Loucy (cell line): ENCODE results near the gene RERE.

Source experiments
- H2AFZ ChIP-seq: fragments of 200-600 bp; sonication (generic); 2 replicates; pipeline ENCODE4 v1.6.0; 2016; ENCODE audit warnings: antibody characterized with exemption, mild to moderate bottlenecking, low read length, moderate library complexity
- H3F3A ChIP-seq: fragments of 200-600 bp; 2 replicates; pipeline ENCODE4 v1.6.0; 2016; ENCODE audit warnings: antibody characterized with exemption, low read depth, mild to moderate bottlenecking
- H3K27me3 ChIP-seq: fragments of 200-600 bp; sonication (generic); 2 replicates; pipeline ENCODE4 v1.6.1; 2014; ENCODE audit warnings: low read length, mild to moderate bottlenecking; ENCODE audit not compliant: insufficient read depth, poor library complexity, severe bottlenecking
- H3K36me3 ChIP-seq: fragments of 200-600 bp; sonication (generic); 2 replicates; pipeline ENCODE4 v1.6.1; 2016; ENCODE audit warnings: low read length; ENCODE audit not compliant: insufficient read depth
- H3K4me1 ChIP-seq: fragments of 200-600 bp; sonication (generic); 2 replicates; pipeline ENCODE4 v1.5.1; 2014; ENCODE audit warnings: low read length, mild to moderate bottlenecking; ENCODE audit not compliant: insufficient read depth, poor library complexity, severe bottlenecking
- H3K4me2 ChIP-seq: fragments of 200-600 bp; sonication (generic); 2 replicates; pipeline ENCODE4 v1.6.0; 2014; ENCODE audit warnings: antibody characterized with exemption, low read length, low read depth, mild to moderate bottlenecking; ENCODE audit not compliant: poor library complexity, severe bottlenecking
- H3K4me3 ChIP-seq: fragments of 200-600 bp; sonication (generic); 2 replicates; pipeline ENCODE4 v1.5.1; 2014; ENCODE audit warnings: low read length, mild to moderate bottlenecking, mixed read lengths; ENCODE audit not compliant: poor library complexity, severe bottlenecking
- H3K79me2 ChIP-seq: fragments of 200-600 bp; sonication (generic); 2 replicates; pipeline ENCODE4 v1.6.1; 2014; ENCODE audit warnings: low read length; ENCODE audit not compliant: insufficient read depth
- H3K9ac ChIP-seq: fragments of 200-600 bp; sonication (generic); 2 replicates; pipeline ENCODE4 v1.6.0; 2014; ENCODE audit warnings: mild to moderate bottlenecking, low read depth, low read length, moderate library complexity; ENCODE audit not compliant: poor library complexity, severe bottlenecking
- H3K9me2 ChIP-seq: fragments of 200-600 bp; sonication (generic); replicated peaks from 2 replicates; pipeline ENCODE4 v1.6.1; 2016; ENCODE audit warnings: low read depth, low read length, mixed read lengths
- H3K9me3 ChIP-seq: fragments of 200-600 bp; sonication (generic); 2 replicates; pipeline ENCODE4 v1.6.1; 2014; ENCODE audit warnings: mild to moderate bottlenecking, antibody characterized with exemption, low read length, low read depth; ENCODE audit not compliant: insufficient read depth
- H4K20me1 ChIP-seq: fragments of 200-600 bp; sonication (generic); 2 replicates; pipeline ENCODE4 v1.6.0; 2014; ENCODE audit warnings: antibody characterized with exemption, low read length, mild to moderate bottlenecking; ENCODE audit not compliant: insufficient read depth, poor library complexity, severe bottlenecking
- EZH2phosphoT487 ChIP-seq: fragments of 200-600 bp; IDR thresholded peaks from 2 replicates; pipeline ENCODE4 v1.6.1; 2018; ENCODE audit warnings: antibody characterized with exemption, mild to moderate bottlenecking, moderate library complexity, borderline replicate concordance
- TF ChIP-seq, protein P1 (sequence below): fragments of 200-600 bp; sonication (generic); conservative IDR thresholded peaks from 2 replicates; pipeline ENCODE4 v1.5.1; 2014; ENCODE audit warnings: mild to moderate bottlenecking, antibody characterized with exemption, low read length

Gene RERE

DNA sequence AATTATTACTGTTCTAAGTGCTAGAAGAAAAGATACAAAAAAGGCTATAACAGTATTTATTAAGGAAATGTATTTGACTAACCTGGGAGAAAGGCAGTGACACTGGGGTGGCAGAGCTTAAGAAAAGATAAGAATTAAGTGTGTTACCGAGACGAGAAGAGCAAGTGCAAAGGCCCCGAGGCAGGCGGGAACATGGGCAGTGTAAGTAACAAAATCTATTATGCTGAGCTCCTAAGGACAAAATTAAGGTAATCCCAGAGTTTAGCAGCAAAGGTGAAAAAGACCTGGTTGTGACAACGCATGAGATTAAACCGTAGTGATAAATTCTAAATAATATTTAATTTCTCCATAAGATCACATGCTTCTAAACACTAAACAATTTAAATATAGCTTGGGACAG is 167.6 kb downstream of the RERE start:
- peaks cover 14% of the 10 kb centered on the region; the same call in 1 of the 2 replicates for H3K79me2 ChIP-seq

DNA sequence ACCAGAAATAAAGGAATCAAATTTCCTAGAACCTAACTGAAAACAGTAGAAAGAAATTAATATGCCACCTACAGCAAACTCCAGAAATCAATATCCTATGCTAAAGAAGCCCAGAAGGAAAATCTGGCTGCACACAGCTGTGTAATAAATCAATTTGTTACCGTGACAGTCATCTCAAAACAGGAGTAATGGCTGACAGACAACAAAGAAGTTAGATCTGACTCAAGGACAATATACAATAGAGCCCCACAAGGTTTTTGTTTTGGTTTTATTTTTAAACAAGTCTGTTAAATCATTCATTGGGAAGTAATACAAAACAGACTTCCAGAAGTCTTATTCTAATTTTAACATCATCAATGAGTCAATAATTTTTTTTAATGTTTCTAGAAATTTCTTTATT is 168.4 kb downstream of the RERE start:
- H4K20me1 ChIP-seq, result peaks cover 2% of the 10 kb centered on the region
- peaks cover 9% of the 10 kb centered on the region; the same call in 1 of the 2 replicates for H3K36me3 ChIP-seq

More for the DNA sequence above, 167.6 kb downstream of the RERE start:
- Histone ChIP-seq H3F3A (no peaks in the 10 kb centered on the region), H3K9me3 (no peaks in the 10 kb centered on the region), H3K27me3 (no peaks in the 10 kb centered on the region), H4K20me1 (peaks cover 2% of the 10 kb centered on the region), H2AFZ (no peak overlapping the region), H3K4me3 (no peak overlapping the region), H3K9me2 (no peaks in the 10 kb centered on the region), H3K4me1 (peaks cover 10% of the 10 kb centered on the region), H3K4me2 (no peak overlapping the region), H3K9ac (no peak overlapping the region), H3K36me3 (peaks cover 9% of the 10 kb centered on the region; the same call in 1 of the 2 replicates)
- TF ChIP-seq, protein P1, sequence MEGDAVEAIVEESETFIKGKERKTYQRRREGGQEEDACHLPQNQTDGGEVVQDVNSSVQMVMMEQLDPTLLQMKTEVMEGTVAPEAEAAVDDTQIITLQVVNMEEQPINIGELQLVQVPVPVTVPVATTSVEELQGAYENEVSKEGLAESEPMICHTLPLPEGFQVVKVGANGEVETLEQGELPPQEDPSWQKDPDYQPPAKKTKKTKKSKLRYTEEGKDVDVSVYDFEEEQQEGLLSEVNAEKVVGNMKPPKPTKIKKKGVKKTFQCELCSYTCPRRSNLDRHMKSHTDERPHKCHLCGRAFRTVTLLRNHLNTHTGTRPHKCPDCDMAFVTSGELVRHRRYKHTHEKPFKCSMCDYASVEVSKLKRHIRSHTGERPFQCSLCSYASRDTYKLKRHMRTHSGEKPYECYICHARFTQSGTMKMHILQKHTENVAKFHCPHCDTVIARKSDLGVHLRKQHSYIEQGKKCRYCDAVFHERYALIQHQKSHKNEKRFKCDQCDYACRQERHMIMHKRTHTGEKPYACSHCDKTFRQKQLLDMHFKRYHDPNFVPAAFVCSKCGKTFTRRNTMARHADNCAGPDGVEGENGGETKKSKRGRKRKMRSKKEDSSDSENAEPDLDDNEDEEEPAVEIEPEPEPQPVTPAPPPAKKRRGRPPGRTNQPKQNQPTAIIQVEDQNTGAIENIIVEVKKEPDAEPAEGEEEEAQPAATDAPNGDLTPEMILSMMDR, result no peak

DNA sequence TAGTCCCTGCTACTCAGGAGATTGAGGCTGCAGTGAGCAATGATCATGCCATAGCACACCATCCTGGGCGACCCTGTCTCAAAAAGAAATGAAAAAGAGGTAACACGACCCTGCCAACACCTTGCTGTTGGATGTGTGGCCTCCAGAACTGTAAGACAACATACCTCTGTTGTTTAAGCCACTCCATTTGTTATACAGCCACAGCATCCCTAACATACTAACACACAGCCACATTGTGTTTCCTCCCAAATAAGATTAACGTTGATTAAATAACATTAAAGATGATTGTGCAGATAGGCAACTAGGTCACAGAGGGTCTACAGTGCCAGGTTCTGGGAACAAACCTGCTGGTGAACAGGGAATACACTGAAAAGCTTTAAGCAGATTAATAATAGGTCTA is 170.4 kb downstream of the RERE start:
- peaks cover 14% of the 10 kb centered on the region for H3K4me1 ChIP-seq
- TF ChIP-seq, protein P1, result no peak
- no peak for TF ChIP-seq EZH2phosphoT487
- no peak overlapping the region for H3K4me3 ChIP-seq
- peaks cover 14% of the 10 kb centered on the region; the same call in 1 of the 2 replicates for H3K79me2 ChIP-seq
- H3F3A ChIP-seq, result no peaks in the 10 kb centered on the region
- no peaks in the 10 kb centered on the region for H3K9me3 ChIP-seq
- H3K9ac ChIP-seq, result no peak overlapping the region
- no peak overlapping the region for H3K4me2 ChIP-seq
- H3K36me3 ChIP-seq, result peaks cover 3% of the 10 kb centered on the region; the same call in 1 of the 2 replicates
- H3K27me3 ChIP-seq, result no peaks in the 10 kb centered on the region
- H4K20me1 ChIP-seq, result peaks cover 2% of the 10 kb centered on the region
- H2AFZ ChIP-seq, result no peak overlapping the region
- H3K9me2 ChIP-seq, result no peaks in the 10 kb centered on the region

More for the DNA sequence above, 168.4 kb downstream of the RERE start:
- H3K9ac ChIP-seq, result no peak overlapping the region
- no peak for TF ChIP-seq EZH2phosphoT487
- TF ChIP-seq, protein P1, result no peak
- no peak overlapping the region for H3K4me3 ChIP-seq
- no peaks in the 10 kb centered on the region for H3K27me3 ChIP-seq
- peaks cover 14% of the 10 kb centered on the region; the same call in 1 of the 2 replicates for H3K79me2 ChIP-seq
- no peaks in the 10 kb centered on the region for H3K9me3 ChIP-seq
- H3K4me1 ChIP-seq, result peaks cover 10% of the 10 kb centered on the region
- H3K9me2 ChIP-seq, result no peaks in the 10 kb centered on the region
- no peak overlapping the region for H3K4me2 ChIP-seq
- no peaks in the 10 kb centered on the region for H3F3A ChIP-seq
- no peak overlapping the region for H2AFZ ChIP-seq
